Measurements from ENCODE around the gene KLC4. TPM values are rescaled to one million over a fixed set of nuclear protein-coding genes. Genes with fewer than 3 reads are reported as not detected.

KLC4 gene
- total and polyA plus RNA-seq, 9 of the 15 experiments (the other 6 are each of a cell fraction or from before 2014, with no cell fraction given) = 1.7 to 16.2 (median 7.7) TPM

- TF ChIP-seq NR4A1 (CRISPR knock-in tag; IDR thresholded peaks at IDR 0.05) = no peak
- TF ChIP-seq NR4A1 (tag; IDR thresholded peaks at IDR 0.05) = no peak
- no peak for TF ChIP-seq MCM5 (IDR thresholded peaks at IDR 0.05; ENCODE audit: low read depth)
- no peak for TF ChIP-seq ZNF3 (CRISPR knock-in tag; IDR thresholded peaks at IDR 0.05)
- no peak; the same call in 1 of the 2 replicates for TF ChIP-seq ZNF277 (CRISPR knock-in tag; IDR thresholded peaks at IDR 0.05; ENCODE audit: borderline replicate concordance)
- TF ChIP-seq EWSR1 (IDR thresholded peaks at IDR 0.05; ENCODE audit: borderline replicate concordance, low read depth, partially characterized antibody) = no peak
- no peak for TF ChIP-seq U2AF2 (optimal IDR thresholded peaks at IDR 0.05; ENCODE audit: low read depth, low read length)
- TF ChIP-seq ZNF133 (CRISPR knock-in tag; IDR thresholded peaks at IDR 0.05) = no peak
- TF ChIP-seq ZNF282 (CRISPR knock-in tag; IDR thresholded peaks at IDR 0.05) = no peak
- no peak for TF ChIP-seq U2AF1 (optimal IDR thresholded peaks at IDR 0.05; ENCODE audit: low read depth, low read length)
- TF ChIP-seq MECOM (CRISPR knock-in tag; IDR thresholded peaks at IDR 0.05) = no peak
- TF ChIP-seq CEBPG (CRISPR knock-in tag; IDR thresholded peaks at IDR 0.05) = no peak
- no peak for TF ChIP-seq CEBPG (tag; conservative IDR thresholded peaks at IDR 0.05 in 1 of 2, IDR thresholded peaks at IDR 0.05 in 1 of 2)
- TF ChIP-seq SLC30A9 (CRISPR knock-in tag; IDR thresholded peaks at IDR 0.05) = no peak
- no peak for TF ChIP-seq ZKSCAN8 (CRISPR knock-in tag; IDR thresholded peaks at IDR 0.05)
- TF ChIP-seq ELK1 (CRISPR knock-in tag; IDR thresholded peaks at IDR 0.05) = no peak
- TF ChIP-seq COPS2 (conservative IDR thresholded peaks at IDR 0.05) = no peak
- no peak for TF ChIP-seq OTX1 (CRISPR knock-in tag; IDR thresholded peaks at IDR 0.05)
- no peak for TF ChIP-seq ZKSCAN1 (IDR thresholded peaks at IDR 0.05; ENCODE audit: low read depth, low read length)
- TF ChIP-seq SMAD4 (CRISPR knock-in tag; conservative IDR thresholded peaks at IDR 0.05) = no peak
- TF ChIP-seq RFX5 (IDR thresholded peaks at IDR 0.05; ENCODE audit: low read depth, low read length) = no peak
- no peak for TF ChIP-seq TBL1XR1 (IDR thresholded peaks at IDR 0.05; ENCODE audit: low read length in 2 of 2)
- peak; percentile 86; the same call in 1 of the 2 replicates for TF ChIP-seq CTBP1 (IDR thresholded peaks at IDR 0.05; ENCODE audit: borderline replicate concordance)
- TF ChIP-seq ZNF263 (CRISPR knock-in tag; IDR thresholded peaks at IDR 0.05; ENCODE audit: borderline replicate concordance) = no peak
- no peak for TF ChIP-seq SMAD2 (IDR thresholded peaks at IDR 0.05; ENCODE audit: low read depth, low read length)
- peak; percentile 91 for TF ChIP-seq CREB1 (IDR thresholded peaks at IDR 0.05)
- peak; percentile 91 for TF ChIP-seq CREB1 (CRISPR knock-in tag; IDR thresholded peaks at IDR 0.05)
- TF ChIP-seq HSF4 (CRISPR knock-in tag; IDR thresholded peaks at IDR 0.05; ENCODE audit: borderline replicate concordance) = no peak
- no peak for TF ChIP-seq SNRNP70 (optimal IDR thresholded peaks at IDR 0.05; ENCODE audit: low read depth, low read length)
- no peak for TF ChIP-seq HNRNPUL1 (IDR thresholded peaks at IDR 0.05; ENCODE audit: low read length)
- no peak for TF ChIP-seq RHOXF2B (CRISPR knock-in tag; conservative IDR thresholded peaks at IDR 0.05)
- TF ChIP-seq PURB (CRISPR knock-in tag; IDR thresholded peaks at IDR 0.05; ENCODE audit: low read depth) = no peak
- TF ChIP-seq ZNF134 (CRISPR knock-in tag; conservative IDR thresholded peaks at IDR 0.05) = no peak
These were observed 45.5 kb upstream of the KLC4 start, which contains the start of the genes KLHDC3 and MEA1 (continued) for GRCh38 chr6:43013843-43014433.
